GM13977 (cell line): Measurements from ENCODE around the gene NSG2.

Experiments
- DNase-seq: peaks from one replicate; pipeline ENCODE4 v3.0.0; 2012; ENCODE audit warnings: low spot score
- CTCF ChIP-seq: IDR thresholded peaks from 2 replicates; pipeline ENCODE4 v1.5.1; 2012; ENCODE audit warnings: mild to moderate bottlenecking, control low read depth; ENCODE audit not compliant: insufficient read depth; ENCODE audit errors: extremely low read depth, missing control alignments
- in situ Hi-C: fragments of 300-500 bp; cut with MboI; formaldehyde crosslinking; loops from one replicate; pipeline ENCODE4 v1.12.0; 2022; ENCODE audit warnings: low sequenced_read_pairs, low pct_unique_long_range_greater_than_20kb, mixed read lengths, inconsistent platforms; ENCODE audit not compliant: unreplicated experiment

The NSG2 gene

GRCh38 chr5:174083056-174083827, 37.7 kb downstream of the NSG2 start:
- in situ Hi-C loops = no loop called here
- no peak for DNase-seq
- no peak for TF ChIP-seq CTCF

GRCh38 chr5:174084691-174085154, 39.2 kb downstream of the NSG2 start:
- in situ Hi-C loops = no loop called here
- TF ChIP-seq CTCF = no peak
- no peak for DNase-seq

GRCh38 chr5:174086751-174087150, 41.2 kb downstream of the NSG2 start:
- in situ Hi-C loops = no loop called here
- DNase-seq = no peak
- TF ChIP-seq CTCF = no peak

- in situ Hi-C loops = no loop called here
- no peak for TF ChIP-seq CTCF
- no peak for DNase-seq
Observed at GRCh38 chr5:174087783-174088182, 42.3 kb downstream of the NSG2 start.

- no peak for TF ChIP-seq CTCF
- DNase-seq = no peak
- in situ Hi-C loops = no loop called here
Observed at GRCh38 chr5:174090129-174090528, 44.6 kb downstream of the NSG2 start.

- no peak for TF ChIP-seq CTCF
- in situ Hi-C loops = no loop called here
- DNase-seq = no peak
Observed at GRCh38 chr5:174093123-174093522, 47.6 kb downstream of the NSG2 start.
